Erythroblast (primary cell): ENCODE measurements around the gene PIK3CA.

Experiments
- GATA1 ChIP-seq: IDR thresholded peaks from 2 replicates; pipeline ENCODE4 v1.6.1; 2011; ENCODE audit warnings: low read depth, mild to moderate bottlenecking, control low read depth, low read length, moderate library complexity
- POLR2A ChIP-seq: IDR thresholded peaks from 2 replicates; pipeline ENCODE4 v1.6.1; 2011; ENCODE audit warnings: mild to moderate bottlenecking, low read length

DNA sequence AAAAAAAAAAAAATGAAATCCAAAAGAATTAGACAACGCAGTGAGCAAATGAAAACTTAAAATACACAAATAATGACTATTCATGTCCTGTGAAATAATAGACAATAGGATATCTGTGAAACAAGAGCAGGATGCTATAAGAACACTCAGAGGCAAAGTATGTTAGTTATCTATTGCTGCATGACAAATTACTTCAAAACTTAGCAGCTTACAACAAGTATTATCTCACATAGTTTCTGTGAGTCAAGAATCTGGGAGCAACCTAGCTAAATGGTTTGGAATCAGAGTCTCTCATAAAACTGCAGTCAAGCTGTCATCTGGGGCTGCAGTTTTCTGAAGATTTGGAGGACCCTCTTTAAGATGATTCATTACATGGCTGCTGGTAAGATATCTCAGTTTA, 40.1 kb upstream of the PIK3CA start:
- TF ChIP-seq POLR2A (no peak), GATA1 (no peak)
